ENCODE results near the gene LYZL6. TPM values are rescaled to one million over a fixed set of nuclear protein-coding genes. Genes with fewer than 3 reads are reported as not detected.

The LYZL6 gene
- total and polyA plus RNA-seq, 10 donors, result not detected

DNA sequence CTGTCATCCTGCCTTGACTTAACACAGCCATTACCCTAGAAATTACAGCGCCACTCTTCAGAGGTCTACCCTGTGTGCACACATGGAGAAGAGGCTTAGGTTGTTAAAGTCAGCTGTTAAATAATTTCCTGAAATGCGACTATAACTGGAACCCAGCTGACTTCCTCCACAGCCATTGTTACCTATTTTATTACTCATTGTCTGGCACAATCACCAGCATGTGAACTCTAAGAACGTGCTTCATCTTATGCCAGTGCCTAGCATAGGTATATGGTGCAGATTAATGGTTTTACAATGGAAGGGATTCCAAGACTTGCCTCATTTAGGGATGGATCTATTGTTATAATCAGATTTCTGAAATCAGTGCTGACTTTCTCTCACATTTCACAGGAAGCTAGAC lies 24.8 kb downstream of the LYZL6 start:
- WGBS, 5 donors, result 20 to 37% (median 29%) methylated on average over 3 of the region's 3 CpGs
- TF ChIP-seq POLR2A (IDR thresholded peaks at IDR 0.05) (no peak), POLR2AphosphoS5 (IDR thresholded peaks at IDR 0.05) (no peak)
- TF ChIP-seq, protein P1, sequence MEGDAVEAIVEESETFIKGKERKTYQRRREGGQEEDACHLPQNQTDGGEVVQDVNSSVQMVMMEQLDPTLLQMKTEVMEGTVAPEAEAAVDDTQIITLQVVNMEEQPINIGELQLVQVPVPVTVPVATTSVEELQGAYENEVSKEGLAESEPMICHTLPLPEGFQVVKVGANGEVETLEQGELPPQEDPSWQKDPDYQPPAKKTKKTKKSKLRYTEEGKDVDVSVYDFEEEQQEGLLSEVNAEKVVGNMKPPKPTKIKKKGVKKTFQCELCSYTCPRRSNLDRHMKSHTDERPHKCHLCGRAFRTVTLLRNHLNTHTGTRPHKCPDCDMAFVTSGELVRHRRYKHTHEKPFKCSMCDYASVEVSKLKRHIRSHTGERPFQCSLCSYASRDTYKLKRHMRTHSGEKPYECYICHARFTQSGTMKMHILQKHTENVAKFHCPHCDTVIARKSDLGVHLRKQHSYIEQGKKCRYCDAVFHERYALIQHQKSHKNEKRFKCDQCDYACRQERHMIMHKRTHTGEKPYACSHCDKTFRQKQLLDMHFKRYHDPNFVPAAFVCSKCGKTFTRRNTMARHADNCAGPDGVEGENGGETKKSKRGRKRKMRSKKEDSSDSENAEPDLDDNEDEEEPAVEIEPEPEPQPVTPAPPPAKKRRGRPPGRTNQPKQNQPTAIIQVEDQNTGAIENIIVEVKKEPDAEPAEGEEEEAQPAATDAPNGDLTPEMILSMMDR (IDR thresholded peaks at IDR 0.05 in 8 of 11, conservative IDR thresholded peaks at IDR 0.05 in 3 of 11), result no peak
- H3K4me3 ChIP-seq, result no peak overlapping the region
- no peak for DNase-seq
- no peaks in the 10 kb centered on the region for H3K9me3 ChIP-seq
- no peak overlapping the region for H3K27ac ChIP-seq
- H3K27me3 ChIP-seq (replicated peaks in 1 of 7), result no peaks in the 10 kb centered on the region
- no peaks in the 10 kb centered on the region for H3K36me3 ChIP-seq
- intact Hi-C loops (cut with DNase I; ENCODE audit: low total_unique reads), result no loop called here
- H3K4me1 ChIP-seq, result peaks cover 0 to under 1% (median 0%) of the 10 kb centered on the region in 6 donors

- H3K9me3 ChIP-seq, result no peaks in the 10 kb centered on the region
- DNase-seq, result no peak
- no peaks in the 10 kb centered on the region for H3K36me3 ChIP-seq
- H3K27ac ChIP-seq, result no peak overlapping the region
- WGBS, 5 donors, result 94 to 98% (median 96%) methylated on average over 29 of the region's 29 CpGs
- intact Hi-C loops (cut with DNase I; ENCODE audit: low total_unique reads), result no loop called here
- no peak overlapping the region for H3K4me3 ChIP-seq
- no peaks in the 10 kb centered on the region for H3K27me3 ChIP-seq (replicated peaks in 1 of 7)
- H3K4me1 ChIP-seq, result no peaks in the 10 kb centered on the region
- TF ChIP-seq, protein P1 (IDR thresholded peaks at IDR 0.05 in 8 of 11, conservative IDR thresholded peaks at IDR 0.05 in 3 of 11), result no peak
- no peak for TF ChIP-seq POLR2AphosphoS5 (IDR thresholded peaks at IDR 0.05)
- no peak for TF ChIP-seq POLR2A (IDR thresholded peaks at IDR 0.05)
These were observed 25.8 kb downstream of the LYZL6 start for GRCh38 chr17:35917519-35918213.

DNA sequence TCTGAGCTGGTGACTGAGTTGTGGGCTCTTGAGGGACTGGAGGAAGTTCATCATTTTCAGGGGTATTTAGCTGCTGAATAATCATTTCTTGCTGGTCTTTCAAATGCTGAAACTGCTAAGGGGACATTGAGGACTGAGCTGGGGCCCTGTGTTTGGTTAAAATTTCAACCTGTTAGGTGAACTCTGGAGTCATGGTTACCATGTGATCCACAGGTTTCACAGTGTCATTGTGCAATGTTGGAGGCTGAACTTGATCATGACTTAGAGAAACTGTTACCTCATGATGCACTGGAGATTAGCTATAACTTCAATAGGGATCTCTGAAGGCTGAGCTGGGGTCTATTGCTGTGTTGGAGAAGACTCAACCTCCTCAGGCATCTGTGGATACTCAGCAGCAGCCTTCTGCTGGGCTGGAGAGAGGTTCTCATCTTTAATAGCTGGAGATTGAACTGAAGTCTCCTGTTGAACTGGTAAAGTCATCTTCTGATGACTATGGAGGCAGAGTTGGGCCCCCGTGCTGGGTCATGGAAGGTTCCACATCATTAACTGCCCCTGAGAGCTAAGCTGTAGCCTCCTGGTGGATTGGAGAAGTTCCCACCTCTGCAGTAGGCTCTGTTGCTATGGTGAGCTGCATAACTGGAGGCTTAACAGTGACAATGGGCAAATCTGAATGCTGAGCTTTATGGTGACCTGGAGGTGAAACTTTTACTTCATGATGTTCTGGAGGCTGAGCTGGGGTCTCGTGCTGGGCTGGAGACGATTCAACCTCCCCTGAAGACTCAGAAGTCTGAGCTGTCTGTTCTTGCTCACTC lies 28.2 kb downstream of the LYZL6 start:
- no peaks in the 10 kb centered on the region for H3K4me1 ChIP-seq
- H3K27ac ChIP-seq, result no peak overlapping the region
- DNase-seq, result no peak
- H3K4me3 ChIP-seq, result no peak overlapping the region
- H3K9me3 ChIP-seq, result no peaks in the 10 kb centered on the region
- intact Hi-C loops (cut with DNase I; ENCODE audit: low total_unique reads), result no loop called here
- H3K36me3 ChIP-seq, result no peaks in the 10 kb centered on the region
- 82 to 91% (median 86%) methylated on average over 3 of the region's 3 CpGs for WGBS, 5 donors
- TF ChIP-seq POLR2A (IDR thresholded peaks at IDR 0.05), result no peak
- TF ChIP-seq POLR2AphosphoS5 (IDR thresholded peaks at IDR 0.05), result no peak
- TF ChIP-seq, protein P1 (IDR thresholded peaks at IDR 0.05 in 8 of 11, conservative IDR thresholded peaks at IDR 0.05 in 3 of 11), result no peak
- H3K27me3 ChIP-seq (replicated peaks in 1 of 7), result no peaks in the 10 kb centered on the region

- 88 to 95% (median 91%) methylated on average over 1 of the region's 1 CpG; no CpG with 5 or more reads in 1 of the 5 donors for WGBS, 5 donors
- H3K4me1 ChIP-seq, result no peaks in the 10 kb centered on the region
- H3K9me3 ChIP-seq, result no peaks in the 10 kb centered on the region
- no peak overlapping the region for H3K27ac ChIP-seq
- no peak overlapping the region for H3K4me3 ChIP-seq
- no peak for DNase-seq
- intact Hi-C loops (cut with DNase I; ENCODE audit: low total_unique reads), result no loop called here
- TF ChIP-seq POLR2A (IDR thresholded peaks at IDR 0.05) (no peak), POLR2AphosphoS5 (IDR thresholded peaks at IDR 0.05) (no peak)
- TF ChIP-seq, protein P1 (IDR thresholded peaks at IDR 0.05 in 8 of 11, conservative IDR thresholded peaks at IDR 0.05 in 3 of 11), result no peak
- H3K27me3 ChIP-seq (replicated peaks in 1 of 7), result no peaks in the 10 kb centered on the region
- H3K36me3 ChIP-seq, result no peaks in the 10 kb centered on the region
These were observed 29.2 kb downstream of the LYZL6 start for GRCh38 chr17:35914354-35914753.
